Medulla oblongata (tissue), 1 donor: ENCODE data around the gene ELOA.
"Not testable (repeated sequence)": the region's sequence is repeated elsewhere in the genome, so short reads cannot be mapped to it uniquely, and the experiment has no call there.

Experiments used
- DNase-seq: peaks from one replicate; pipeline ENCODE4 v3.0.0-alpha.2; 2015; ENCODE audit errors: extremely low spot score

The ELOA gene

DNA sequence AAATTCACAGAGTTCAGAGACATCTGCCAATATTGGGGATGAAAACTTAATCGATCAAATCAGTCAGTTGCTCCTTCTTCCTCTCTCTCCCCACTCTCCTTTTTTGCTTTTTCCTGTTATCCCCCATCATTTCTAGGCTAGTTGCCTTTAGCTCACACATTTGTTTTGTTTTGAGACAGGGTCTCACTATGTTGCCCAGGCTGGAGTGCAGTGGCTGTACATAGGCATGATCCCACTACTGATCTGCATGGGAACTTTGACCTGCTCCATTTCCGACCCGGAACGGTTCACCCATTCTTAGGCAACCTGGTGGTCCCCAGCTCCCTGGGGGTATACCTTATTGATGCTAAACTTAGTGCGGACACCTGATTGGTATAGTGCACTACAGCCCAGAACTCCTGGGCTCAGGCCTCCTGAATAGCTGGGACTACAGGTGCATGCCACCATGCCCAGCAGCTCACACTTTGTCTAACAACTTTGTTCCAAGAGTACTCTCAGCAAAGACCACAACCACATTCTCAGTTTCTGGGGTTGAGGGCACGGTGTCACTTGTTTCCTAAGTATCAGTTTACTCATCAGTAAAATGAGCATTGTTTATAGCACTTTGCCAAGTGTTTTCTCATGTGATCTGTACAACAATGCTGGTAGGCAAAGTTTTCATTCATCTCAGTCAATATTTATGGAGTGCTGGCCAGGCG lies 6.7 kb upstream of the ELOA start:
- DNase-seq, result no peak

DNA sequence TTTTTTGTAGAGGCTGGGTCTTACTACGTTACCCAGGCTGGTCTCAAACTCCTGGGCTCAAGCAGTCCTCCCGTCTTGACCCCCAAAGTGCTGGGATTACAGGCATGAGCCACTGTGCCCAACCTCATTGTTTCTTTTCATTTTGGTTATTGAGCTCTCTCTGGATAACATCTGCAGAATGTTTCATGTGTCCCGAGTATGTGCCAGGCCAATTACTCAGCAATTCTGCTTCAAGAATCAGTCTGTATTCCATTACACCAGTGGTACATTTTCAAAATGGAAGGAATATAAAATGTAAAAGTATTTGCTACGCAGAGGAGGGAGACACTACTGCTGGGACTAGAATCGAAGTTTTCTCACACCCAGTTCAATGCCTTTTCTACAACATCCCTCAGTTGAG lies 1.7 kb upstream of the ELOA start:
- no peak for DNase-seq

DNA sequence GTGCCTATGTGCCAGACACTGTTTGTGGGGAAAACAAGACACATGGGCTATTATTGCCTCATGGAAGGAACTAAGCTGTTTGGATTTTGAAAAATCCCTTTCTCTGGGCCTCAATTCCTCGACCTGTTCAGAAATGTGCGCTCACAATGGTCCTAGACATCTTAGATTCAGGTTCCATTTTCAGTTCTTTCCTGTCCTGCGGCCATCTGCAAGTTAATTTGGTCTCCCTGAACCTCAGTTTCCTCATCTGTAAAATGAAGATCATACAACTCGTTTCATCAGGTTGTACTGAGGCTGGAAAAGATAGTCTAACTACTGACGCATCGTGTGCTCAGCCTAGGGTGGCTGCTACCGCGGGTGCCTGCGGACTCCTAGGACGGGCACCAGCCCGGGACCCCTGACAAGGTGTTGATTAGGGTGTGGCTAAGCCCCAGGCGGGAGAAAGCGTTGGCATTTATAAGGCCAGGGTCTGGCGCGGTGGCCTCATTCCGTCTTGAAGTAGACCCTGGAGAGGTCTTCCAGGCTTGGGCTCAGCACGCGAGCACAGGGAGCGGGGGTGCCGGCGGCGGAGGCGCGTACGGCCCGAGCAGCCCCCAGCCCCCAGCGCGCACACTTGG lies 493 bp upstream of the ELOA start:
- no peak for DNase-seq

DNA sequence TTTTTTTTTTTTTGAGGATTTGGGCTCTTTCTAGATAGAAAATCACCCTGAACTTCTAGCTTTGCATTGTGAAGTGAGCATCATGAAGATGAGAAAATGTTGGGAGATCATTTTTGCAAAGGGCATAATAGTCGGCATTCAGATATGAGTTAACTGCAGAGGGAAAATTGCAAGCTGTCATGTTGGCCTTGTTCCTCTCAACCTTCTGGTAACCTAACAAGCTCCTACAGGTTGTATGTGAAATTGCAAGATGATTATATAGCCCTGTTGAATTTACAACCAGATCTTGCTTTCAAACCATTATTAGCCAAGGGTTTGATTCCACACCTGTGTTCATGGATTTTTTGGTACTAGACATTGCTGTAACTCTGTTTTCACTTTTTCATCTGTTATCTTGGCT lies 2.2 kb downstream of the ELOA start:
- DNase-seq, result no peak

DNA sequence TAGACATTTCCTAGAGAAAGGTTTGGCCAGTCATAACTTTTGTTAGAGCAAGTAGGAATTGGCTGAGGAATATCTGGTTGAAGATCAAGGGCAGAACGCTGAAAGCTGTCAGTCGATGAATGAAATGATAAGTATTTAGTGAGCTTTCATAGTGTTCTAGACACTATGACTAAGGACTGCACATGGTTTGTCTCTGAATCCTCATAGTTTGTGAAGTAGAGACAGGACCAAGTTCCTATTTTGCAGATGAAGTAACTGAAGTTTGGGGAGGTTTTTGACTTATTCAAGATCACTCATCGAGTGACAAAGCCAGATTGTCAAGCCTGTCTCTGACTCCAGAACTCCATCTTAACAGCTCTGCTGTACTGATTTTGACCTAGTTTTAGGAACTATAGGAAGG lies 4.7 kb downstream of the ELOA start:
- no peak for DNase-seq

DNA sequence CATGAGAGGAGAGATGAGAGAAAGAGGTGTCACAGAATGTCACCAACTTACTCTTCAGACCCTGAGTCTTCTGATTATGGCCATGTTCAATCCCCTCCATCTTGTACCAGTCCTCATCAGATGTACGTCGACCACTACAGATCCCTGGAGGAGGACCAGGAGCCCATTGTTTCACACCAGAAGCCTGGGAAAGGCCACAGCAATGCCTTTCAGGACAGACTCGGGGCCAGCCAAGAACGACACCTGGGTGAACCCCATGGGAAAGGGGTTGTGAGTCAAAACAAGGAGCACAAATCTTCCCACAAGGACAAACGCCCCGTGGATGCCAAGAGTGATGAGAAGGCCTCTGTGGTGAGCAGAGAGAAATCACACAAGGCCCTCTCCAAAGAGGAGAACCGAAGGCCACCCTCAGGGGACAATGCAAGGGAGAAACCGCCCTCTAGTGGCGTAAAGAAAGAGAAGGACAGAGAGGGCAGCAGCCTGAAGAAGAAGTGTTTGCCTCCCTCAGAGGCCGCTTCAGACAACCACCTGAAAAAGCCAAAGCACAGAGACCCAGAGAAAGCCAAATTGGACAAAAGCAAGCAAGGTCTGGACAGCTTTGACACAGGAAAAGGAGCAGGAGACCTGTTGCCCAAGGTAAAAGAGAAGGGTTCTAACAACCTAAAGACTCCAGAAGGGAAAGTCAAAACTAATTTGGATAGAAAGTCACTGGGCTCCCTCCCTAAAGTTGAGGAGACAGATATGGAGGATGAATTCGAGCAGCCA lies 8.0 kb downstream of the ELOA start:
- peak; percentile 44 for DNase-seq

DNA sequence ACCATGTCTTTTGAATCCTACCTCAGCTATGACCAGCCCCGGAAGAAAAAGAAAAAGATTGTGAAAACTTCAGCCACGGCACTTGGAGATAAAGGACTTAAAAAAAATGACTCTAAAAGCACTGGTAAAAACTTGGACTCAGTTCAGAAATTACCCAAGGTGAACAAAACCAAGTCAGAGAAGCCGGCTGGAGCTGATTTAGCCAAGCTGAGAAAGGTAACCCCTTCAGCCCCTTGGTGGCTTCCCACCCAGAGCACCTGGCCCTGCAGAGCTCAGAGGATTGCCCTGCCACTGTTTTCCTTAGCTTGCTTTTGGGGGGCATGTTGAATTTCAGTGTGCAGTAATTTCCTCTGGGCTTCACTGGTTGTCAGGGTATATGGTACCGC lies 8.5 kb downstream of the ELOA start:
- no peak for DNase-seq

DNA sequence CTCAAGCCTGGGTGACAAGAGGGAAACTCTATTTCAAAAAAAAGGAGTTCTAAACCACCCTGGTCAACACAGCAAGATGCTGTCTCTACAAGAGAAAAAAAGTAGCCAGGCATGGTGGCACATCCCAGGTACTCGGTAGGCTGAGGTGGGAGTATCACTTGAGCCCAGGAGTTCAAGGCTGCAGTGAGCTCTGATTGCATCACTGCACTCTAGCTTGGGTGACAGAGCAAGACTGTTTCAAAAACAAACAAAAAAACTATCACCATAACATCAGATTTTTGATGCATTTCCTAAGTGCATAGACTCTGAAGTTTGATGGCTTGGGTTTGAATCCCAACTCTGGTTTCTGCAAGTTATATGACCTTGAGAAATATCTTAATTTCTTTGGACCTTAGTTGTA lies 9.6 kb downstream of the ELOA start:
- DNase-seq, result no peak

DNA sequence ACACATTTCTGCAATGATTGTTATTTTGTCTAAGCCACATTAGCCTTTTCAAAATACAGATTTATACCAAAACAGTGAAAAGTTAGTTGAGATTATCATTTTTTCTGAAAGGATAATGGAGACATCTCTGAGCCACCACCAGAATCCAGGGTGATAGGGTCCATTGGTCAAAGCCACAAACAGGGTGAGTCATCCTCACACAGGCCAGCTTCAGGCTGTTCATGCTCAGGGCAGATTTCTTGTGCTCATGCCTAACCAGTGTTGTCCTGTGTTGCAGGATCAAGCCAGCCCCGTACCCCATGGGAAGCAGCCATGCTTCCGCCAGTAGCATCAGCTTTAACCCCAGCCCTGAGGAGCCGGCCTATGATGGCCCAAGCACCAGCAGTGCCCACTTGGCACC lies 13.4 kb downstream of the ELOA start:
- no peak for DNase-seq

DNA sequence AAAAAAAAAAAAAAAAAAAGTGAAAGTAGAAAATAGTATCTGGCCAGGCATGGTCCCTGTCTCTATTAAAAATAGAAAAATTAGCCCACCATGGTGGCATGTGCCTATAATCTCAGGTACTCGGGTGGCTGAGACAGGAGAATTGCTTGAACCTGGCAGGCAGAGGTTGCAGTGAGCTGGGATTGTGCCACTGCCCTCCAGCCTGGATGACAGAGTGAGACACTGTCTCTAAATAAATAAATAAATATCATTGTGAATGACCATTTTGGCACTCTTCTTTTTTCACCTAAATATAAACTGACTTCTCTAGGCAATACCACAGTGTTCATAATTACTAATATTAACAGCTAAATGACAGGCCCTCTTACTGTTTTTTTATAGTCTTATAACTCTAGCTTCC lies 14.5 kb downstream of the ELOA start:
- DNase-seq, result no peak

DNA sequence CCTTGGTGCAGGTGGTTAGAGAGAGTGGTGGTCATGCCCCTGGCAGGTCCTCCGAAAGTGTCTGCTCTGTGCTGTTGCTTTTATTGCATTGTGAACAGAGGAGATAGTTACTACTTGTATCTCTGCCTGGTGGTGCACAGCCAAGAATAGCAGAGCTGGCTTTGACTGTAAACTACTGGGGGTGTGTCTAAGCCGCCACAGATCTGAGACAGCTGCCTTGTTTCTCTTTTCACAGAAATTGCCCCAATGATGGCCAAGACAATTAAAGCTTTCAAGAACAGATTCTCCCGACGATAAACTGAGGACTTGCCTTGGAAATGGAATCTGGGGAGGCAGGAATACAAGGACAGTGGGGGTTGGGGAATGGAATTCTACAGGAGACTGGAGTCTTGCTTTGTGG lies 16.0 kb downstream of the ELOA start:
- peak; percentile 81 for DNase-seq

DNA sequence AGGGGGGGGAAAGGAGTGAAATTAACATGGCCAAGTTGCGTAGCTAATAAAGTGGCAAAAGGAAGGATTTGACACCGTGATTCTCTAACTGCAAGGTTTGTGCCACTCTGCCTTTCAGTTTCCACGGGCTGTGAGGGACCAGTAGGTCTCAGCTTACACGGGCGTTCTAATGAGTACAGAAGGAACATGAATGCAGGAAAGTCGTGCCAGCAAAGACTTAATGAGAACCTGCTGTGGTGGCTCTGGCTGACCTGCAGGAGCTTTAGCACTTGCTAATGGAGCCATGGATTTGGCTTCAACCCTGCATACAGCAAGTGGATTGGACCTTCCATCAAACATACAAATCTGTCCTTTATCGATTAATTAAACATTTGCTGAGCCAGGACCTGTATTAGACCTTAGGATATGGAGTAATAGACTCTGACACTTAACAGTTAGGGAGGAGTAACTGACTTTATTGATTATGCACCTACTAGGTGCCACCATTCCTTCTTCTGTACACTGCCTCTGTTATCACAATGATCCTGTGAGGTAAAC lies 19.8 kb downstream of the ELOA start:
- no peak for DNase-seq

DNA sequence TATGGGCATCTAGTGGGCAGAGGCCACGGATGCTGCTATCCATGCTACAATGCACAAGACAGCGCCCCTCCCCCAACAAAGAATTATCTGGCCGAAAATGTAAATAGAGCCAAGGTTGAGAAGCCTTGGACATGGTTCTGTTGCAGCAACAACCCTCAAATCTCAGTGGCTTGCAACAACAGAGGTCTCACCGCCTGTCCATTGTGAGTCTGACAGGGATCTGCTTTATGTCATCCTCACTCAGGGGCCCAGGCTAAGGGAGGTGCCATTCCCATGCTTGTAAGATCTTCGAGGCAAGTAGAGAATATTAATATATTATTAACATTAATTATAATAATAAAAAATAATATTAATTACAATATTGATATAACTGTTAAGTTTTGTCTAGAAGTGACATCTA lies 25.5 kb downstream of the ELOA start:
- DNase-seq, result no peak

DNA sequence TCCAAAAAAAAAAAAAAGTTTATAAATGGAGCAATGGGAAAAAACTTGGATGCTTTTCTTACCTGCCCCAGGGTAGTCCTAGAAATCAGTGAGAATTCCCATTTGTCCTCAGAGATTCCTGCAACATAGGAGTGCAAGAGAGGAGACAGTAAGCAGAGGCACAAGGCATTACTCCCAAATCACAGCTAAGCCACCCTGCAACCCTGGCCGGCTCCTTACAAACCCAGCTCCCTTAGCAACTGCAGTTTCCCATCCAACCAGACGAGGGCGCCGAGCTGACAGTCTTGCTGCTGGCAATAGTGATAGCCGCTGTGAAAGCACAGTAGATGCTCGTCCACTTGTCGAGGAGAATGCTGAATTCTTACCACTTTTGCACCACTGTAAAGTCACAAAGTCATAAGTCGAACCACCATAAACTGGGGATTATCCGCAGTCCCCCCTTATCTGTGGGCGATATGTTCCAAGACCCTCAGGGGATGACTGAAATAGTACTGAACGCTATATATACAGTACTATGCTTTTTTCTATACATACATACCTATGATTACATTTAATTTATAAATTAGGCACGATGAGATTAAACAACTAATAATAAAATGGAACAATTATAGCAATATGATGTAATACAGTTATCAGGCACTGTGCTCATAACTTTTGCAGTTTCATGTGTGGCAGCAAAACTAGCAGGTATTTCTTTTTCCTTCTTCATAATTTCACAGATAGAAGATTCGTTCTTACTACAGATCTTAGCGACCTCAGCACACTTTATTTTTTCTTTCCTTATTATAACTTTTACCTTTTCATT lies 29.0 kb downstream of the ELOA start:
- peak; percentile 90 for DNase-seq

DNA sequence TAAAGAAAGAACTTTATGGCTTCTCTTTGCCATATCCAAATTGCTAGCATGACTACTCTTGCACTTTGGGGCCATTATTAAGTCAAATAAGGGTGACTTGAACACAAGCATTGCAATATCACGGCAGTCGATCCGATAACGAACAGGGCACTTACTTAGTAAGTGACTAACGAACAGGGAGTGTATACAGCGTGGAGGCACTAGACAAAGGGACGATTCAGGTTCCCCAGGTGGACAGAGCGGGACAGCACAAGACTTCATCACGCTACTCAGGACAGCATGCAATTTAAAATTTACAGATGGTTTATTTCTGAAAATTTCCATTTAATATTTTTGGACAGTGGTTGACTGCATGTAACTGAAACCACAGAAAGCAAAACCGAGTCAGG lies 29.6 kb downstream of the ELOA start:
- no peak for DNase-seq

DNA sequence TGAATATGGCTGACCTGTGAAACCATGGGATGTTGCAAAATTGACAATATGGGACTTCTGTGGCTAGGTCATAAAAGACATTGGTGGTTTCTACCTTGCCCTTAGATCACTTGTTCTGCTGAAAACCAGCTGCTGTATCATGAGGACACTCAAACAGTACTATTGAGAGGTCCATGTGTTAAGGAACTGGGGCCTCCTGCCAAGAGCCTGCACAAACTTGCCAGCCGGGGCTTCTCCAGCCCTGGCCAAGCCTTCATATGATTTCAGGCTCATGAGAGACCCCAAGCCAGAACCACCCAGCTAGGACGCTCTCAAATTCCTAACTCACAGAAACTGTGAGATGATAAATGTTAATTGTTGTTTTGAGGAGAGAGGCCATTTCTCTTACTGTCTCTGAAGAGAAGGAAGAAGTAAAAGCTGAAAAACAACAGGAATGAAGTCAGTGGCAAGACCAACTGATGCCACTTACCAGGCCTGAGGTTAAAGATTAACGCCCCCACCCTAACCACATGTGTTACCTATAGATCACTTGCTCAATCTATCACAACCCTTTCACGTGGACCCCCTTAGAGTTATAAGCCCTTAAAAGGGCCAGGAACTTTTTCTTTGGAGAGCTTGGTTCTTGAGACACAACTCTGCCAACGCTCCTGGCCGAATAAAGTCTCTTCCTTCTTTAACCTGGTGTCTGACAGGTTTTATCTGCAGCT lies 31.1 kb downstream of the ELOA start:
- DNase-seq, result no peak

DNA sequence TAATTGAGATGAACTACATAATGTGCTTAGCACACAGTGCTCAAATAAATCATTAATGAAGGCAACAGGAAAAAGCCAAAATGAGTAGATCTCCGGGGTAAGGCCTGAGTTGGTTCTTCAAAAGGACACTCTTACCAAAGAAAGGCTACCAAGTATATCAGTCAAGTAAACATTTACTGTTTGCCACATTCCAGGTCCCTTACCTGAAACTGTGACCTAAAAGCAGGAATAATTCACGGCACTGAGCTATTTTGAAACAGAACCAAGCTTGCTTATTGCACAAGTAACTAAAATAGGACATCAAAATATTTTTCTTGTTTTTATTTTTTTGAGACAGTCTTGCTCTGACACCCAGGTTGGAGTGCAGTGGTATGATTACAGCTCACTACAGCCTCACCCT lies 32.9 kb downstream of the ELOA start:
- DNase-seq, result no peak

DNA sequence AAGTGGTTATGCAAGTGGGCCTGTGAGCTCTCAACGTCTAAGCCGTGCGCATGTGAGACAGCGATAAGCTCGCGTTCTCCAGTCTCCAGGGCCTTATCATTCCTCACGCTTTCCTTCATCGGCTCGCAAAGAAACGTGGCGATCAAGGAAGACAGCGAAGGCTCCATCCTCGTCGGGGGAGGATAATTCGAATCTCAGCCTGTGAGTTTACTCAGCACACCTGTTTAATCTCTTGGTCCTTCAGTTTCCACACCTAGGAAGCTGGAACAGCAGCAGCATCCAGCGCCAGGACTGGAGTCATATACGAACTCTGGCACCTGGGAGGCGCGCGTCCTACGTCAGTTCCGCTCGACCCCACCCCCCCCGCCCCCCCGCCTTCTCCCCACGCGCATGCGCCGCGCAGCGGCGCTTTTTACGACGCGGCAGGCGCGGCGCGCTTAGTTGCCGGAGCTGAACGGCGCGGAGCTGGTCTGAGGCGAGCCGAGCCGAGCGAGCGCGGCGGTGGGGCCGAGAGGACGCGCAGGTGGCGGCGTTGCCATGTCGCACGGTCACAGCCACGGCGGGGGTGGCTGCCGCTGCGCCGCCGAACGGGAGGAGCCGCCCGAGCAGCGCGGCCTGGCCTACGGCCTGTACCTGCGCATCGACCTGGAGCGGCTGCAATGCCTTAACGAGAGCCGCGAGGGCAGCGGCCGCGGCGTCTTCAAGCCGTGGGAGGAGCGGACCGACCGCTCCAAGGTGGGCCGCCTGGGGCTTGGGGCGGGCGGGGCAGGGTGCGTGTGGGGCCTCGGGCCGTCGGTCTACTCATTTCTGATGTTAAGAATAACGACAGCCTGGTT lies 34.9 kb downstream of the ELOA start, which contains the start of gene PITHD1:
TSS of gene PITHD1 (plus strand) at position 440 of the 836 bp plus-strand sequence. CDS start at position 538, 98 bp downstream.
- DNase-seq, result peak; percentile 86

DNA sequence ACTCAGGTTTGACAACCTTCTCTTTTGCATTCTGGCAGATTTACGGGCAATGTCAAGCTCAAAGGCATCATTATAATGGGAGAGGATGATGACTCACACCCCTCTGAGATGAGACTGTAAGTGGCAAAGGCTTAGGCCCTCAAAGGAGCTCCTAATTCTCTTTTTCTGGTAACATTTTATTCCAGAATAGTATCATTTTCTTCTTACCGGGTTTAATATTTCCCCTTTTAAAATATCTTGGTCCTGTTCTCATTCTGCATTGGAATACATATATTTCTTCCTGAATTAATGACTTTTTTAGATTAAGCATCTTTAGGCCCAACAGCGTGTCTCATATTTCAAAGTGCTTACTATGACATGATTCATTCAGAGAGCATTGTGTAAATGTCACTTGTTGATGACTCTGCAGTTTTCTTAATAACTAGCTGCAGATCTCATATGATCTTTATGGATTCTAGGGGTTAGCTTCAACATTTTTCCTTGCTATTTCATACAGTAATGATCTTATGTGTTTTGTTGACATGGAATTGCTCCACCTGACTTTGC lies 36.6 kb downstream of the ELOA start:
- no peak for DNase-seq

DNA sequence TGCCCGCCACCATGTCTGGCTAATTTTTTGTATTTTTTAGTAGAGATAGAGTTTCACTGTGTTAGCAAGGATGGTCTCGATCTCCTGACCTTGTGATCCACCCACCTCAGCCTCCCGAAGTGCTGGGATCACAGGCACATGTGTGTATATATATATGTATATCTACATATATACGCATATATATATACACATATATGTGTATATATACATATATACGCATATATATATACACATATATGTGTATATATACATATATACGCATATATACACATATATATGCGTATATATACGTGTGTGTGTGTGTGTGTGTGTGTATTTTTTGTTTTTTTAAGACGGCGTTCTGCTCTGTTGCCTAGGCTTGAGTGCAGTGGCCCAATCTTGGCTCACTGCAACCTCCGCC lies 39.9 kb downstream of the ELOA start:
- not testable (repeated sequence) for DNase-seq
